HG03280 (cell line): ENCODE results near the gene UQCRQ.

Source experiments
- ATAC-seq: cut with Tn5 transposase; IDR thresholded peaks from one replicate; pipeline ENCODE4 v1.9.1; 2021; ENCODE audit warnings: mild to moderate bottlenecking, moderate library complexity; ENCODE audit not compliant: unreplicated experiment

The UQCRQ gene

DNA sequence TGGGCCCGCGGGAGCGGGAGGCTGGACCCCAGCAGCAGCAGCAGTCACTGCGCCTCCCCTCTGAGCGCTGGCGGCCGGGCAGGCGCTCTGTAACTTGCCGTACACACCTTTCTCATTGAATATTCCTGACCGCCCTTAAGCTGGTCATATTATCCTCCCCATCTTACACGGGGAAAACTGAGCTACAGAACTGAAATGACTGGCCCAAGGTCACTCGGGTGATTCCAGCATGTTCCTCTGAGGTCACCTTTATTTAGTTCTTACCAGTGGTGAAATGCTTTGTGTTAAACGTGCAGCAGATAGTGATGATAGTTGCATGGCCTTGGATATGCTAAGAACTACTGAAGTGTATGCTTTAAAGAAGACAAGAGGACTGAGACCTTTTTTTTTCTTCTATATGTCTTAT lies 607 bp downstream of the UQCRQ start:
- ATAC-seq, result peak; percentile 22

DNA sequence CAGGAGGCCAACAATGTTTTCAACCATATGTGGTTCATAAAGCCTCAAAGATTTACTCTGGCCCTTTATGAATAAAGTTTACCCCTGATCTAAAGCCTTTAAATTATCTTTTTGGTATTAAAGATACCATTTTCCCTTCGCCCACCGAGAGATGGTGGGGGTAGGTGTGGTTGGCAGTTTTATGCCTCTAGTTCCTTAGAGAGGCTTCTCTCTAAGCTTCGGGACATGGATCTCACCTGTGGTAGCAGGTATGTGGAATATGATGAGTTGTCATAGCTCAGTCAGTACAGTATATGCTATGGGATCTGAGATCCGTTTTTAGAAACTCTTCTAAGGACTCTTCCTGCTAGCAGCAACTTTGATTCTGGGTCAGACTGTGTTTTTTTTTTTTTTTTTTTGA lies 2.3 kb downstream of the UQCRQ start:
- no peak for ATAC-seq

- ATAC-seq, result no peak
Measured at GRCh38 chr5:132870801-132871200, 4.4 kb downstream of the UQCRQ start.

- no peak for ATAC-seq
Measured at GRCh38 chr5:132871459-132872284, 5.2 kb downstream of the UQCRQ start.

DNA sequence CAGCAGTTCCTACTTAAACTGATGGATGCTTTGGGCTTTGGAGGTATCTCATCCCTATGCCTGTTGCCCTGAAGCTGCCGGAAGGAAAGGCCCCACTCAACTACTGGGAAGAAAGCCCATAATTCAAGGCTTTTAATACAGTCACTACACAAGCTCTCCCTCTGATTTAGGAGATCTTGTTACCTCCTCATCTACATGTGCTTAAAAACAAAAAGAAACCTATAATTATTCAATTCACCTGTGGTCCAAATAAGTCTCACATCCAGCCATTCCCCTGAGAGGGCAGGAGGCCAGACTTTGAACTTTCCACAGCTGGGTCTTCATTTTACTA lies 6.3 kb downstream of the UQCRQ start:
- no peak for ATAC-seq

GRCh38 chr5:132873119-132873929 lies 6.9 kb downstream of the UQCRQ start, which contains the start of gene LEAP2:
LEAP2 (plus strand) TSS chr5:132873668; CDS start chr5:132873695, 27 bp downstream.
- ATAC-seq, result no peak

GRCh38 chr5:132873930-132874271 lies 7.5 kb downstream of the UQCRQ start:
- ATAC-seq, result no peak

DNA sequence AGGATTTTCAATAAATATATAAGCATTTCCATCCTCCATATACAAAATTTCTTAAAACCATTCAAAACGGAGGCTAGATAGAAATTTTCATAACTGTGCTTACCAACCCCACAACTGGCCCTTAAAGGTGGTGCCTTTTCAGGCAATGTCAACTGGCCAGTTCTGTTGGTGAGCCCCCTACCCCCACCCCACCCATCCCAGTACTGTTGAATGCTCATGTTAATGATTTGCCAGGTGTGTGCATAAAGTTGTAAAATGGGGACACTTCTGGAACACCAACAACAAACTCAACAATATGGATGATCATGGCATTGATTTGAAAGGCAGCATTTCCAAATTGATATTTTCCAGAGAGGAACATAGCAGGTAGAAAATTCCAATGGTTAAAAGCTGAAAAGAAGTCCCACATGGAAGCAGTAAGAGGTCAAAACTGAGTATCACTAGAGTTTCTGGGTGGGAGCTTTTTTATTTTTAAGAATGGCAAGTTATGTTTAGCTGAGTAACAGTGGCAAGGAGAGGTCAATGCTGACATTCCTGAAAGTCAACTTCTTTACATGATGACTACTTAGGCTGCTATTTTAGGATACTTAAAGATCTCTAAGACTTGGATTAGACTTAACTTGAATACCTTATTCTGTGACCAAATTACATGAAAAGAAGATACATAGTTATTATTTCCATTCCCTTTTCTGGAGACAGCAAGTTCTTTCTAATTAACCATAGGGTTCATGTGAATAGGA lies 9.7 kb downstream of the UQCRQ start:
- no peak for ATAC-seq

DNA sequence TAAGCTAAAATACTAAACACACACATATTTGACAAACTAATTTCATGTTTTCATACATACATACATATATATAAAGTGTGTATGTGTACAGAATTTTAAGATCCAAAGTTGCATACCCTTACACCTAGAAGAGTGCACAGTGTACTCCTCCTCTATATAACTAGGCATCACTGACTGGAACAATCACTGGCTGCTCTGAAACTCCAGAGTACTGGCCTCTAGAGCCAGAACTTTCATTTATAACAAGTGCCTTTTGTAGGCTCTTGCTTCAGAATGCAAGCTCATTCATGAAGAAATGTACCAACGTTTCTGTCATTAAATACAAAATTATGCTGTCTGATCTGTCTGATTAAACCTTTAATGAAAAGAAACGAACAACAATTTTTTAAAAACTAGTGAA lies 11.0 kb downstream of the UQCRQ start:
- no peak for ATAC-seq

GRCh38 chr5:132877938-132878337 lies 11.5 kb downstream of the UQCRQ start:
- no peak for ATAC-seq

DNA sequence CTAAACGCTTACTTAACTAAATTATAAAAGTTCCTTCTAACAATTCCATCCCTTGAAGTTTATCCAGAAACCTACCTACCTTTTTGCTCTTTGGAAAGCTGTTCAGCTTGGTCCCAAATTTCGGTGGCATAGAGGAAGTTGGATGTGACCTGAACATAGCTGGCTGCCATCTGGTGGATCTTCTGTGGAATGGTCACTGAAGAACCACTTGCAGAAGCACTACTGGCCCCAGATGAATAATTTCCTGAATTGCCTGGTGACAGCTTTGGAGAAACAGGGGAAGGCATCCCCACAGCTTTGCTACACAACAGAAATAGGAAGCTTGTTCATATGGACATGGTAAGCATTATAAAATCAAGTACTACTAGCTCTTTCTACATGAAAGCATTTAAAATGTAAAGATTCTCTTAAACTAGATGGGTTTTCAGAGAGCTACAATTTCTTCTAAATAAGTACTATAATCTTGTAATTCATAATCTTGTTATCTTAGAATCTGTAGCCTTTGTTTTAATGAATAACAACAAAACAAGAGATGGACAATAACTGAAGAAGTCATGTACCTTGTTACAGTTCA lies 16.9 kb downstream of the UQCRQ start:
- no peak for ATAC-seq

GRCh38 chr5:132884548-132884947 lies 18.1 kb downstream of the UQCRQ start:
- ATAC-seq, result no peak

GRCh38 chr5:132886064-132886823 lies 19.8 kb downstream of the UQCRQ start:
- ATAC-seq, result no peak

- no peak for ATAC-seq
Measured at GRCh38 chr5:132887283-132887682, 20.8 kb downstream of the UQCRQ start.

DNA sequence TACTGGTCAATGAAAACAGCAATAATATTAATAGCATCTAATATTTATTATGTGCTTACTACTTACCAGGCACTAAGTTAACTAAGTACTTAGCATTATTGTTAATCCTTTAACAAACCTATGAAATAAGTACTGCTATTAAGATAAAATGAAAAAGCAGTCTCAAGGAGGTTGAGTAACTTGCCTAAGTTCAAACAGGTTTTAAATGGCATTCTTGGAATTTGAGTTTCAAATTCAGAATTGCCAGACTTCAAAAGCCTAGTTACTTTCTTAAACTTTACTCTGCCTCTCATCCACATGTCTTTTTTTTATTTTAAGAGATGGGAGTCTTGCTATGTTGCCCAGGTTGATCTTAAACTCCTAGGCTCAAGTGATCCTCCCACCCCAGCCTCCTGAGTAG lies 23.1 kb downstream of the UQCRQ start:
- no peak for ATAC-seq

DNA sequence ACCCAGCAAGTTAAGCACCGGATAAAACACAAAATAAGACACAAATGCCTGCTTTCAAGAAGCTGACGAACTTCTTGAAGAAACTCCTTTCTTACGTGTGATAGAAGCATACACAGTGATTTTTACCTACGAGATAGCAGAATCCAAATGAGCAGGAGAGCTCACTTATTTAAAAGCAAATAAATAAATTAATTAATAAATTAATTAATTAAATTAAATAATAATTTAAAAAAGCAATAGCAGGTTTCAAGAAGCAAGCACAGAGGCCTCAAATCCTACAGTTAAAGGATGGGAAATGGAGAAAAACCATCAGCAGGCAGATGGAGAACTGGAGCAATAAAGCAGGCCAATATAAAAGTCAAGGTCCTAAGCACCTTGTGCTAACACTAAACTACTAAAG lies 24.4 kb downstream of the UQCRQ start:
- ATAC-seq, result no peak

GRCh38 chr5:132895719-132896305 lies 29.4 kb downstream of the UQCRQ start:
- no peak for ATAC-seq

DNA sequence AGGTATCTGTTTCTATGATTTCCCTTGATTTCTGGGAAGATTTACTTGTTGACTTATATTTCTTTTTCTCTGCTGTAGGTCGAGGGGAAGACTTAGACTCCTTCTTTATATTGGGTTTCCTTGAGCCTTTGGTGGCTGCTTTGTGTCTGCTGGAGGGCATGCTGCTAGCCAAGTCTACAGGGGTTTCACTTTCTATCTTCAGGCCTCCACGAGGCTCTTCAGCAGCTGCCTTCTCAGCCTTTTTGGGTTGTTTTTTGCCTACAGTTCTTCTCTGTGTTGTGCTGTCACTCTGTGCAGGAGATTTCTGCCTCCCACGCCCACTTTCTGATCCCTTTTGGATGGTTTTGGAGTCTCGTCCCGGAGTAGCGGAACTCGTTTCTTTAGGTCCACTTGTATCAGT lies 30.2 kb downstream of the UQCRQ start:
- ATAC-seq, result no peak

DNA sequence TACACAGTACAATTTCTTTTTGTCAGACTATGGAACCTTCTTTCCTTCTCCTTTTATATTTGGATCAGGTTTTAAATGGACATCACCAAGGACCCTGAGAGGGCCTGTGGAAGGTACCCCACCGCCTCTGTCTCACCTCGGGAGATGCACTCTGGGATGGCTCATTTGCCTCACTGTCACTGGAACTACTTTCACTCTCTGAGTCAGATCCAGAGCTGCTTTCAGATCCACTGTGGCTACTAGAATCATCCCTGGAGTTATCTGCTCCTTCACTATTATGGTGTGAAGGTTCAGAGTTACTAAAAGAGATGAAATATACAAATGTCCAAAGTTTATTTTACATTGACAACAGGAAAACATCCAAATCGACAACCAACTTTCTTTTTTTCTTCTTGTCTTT lies 31.7 kb downstream of the UQCRQ start:
- no peak for ATAC-seq

DNA sequence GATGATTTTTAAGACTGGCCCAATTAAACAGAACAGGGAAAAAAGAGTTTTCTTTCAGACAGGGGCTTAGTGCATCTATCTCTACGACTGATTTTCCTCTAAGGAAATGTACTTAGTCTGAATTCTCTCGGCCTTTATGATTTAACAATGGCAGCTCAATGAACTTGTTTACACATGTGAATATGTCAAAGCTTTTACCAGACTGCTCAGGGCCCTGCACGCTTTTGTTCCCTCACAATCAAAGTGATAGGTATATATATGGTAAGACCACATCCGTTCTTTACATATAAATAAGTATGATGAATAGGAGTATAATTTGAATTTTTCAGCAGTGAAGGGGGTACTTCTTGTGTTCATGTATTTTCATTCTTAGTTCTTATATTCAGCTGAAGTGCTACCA lies 34.6 kb downstream of the UQCRQ start:
- no peak for ATAC-seq
